Activated T-helper 9 cell treated with anti-CD3 and anti-CD28 coated beads, Interleukin-2, amount 50 U/mL, for 16 hours (primary cell): Measurements from ENCODE around the gene P2RY2.
"Not testable (repeated sequence)": the region's sequence is repeated elsewhere in the genome, so short reads cannot be mapped to it uniquely, and the experiment has no call there.

ENCODE experiments used
- DNase-seq: peaks from one replicate; pipeline ENCODE4 v3.0.0-alpha.2; 2020; ENCODE audit warnings: low read depth

The P2RY2 gene

GRCh38 chr11:73228268-73229134 is 10.4 kb downstream of the P2RY2 start:
- no peak for DNase-seq

DNA sequence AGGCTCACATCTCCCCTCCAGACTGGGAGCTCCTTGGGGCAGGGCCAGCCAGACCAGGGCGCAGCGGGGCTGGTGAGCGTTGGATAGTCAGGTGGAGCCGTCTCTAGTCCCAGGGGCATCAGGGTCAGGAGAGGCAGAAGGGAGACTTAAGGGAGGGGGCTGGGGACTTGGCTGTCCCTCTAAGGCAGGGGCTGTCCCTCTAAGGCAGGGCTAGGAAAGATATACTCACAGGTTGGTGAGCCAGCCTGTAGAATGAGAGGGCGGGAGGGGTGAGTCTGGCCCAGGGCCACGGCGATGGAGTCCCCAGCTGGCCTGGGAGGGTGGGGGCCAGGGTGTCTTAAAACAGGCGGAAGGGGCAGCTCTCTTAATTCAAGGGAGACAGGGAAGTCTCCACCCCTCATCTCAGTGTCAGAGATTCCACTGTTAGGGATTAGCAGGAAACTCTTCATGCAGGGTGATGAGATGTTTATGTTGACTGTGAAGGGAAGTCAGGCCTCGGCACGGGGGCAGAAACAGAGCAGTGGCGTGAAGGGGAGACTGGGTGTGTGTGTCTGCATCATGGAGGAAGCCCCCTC is 11.3 kb downstream of the P2RY2 start:
- DNase-seq = no peak

DNA sequence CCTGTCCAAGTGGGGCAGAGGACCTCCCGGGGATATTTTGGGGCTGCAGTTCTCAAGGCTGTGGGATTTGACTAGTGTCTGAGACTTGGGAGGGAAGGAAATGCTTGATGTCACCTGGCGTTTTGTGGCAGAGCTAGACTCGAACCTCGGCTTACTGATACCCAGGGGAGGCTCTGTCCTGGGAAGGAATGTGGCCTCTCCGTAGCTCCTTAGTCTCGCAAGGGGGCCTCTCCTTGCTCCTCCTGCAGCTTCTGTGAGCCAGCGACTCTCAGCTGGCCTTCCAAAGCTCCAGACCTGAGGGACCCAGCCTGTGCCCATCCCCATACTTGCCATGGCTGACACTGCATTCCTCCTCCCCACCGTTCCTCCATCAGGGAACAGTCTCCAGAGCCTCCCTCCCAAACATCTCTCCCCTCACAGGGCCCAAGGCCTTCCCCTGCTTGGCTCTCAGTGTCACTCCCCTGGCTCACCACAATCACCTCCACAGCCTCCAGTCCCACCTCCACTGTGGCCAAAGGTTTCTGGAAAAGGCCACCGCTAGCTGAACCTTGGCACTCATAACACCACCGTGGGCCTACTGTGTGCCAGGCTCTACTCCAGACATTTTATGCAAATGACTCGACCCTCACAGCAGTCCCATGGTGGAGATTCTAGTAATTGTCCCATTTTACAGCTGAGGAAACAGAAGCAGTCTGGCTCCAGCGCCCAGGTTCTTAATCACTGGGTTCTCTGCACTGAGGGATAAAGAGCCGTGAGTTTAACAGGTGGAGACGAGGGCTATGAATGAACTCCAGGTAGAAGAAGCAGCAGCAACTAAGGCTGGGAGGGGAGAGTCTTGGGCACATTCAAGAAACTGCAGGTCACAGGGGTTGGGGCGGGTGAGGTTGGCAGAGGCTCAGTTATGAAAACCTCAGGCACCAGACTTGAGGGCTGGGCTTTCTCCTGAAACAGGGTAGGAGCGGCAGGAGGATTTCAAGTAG is 12.1 kb downstream of the P2RY2 start:
- no peak for DNase-seq

- DNase-seq = no peak
These were observed 12.8 kb downstream of the P2RY2 start for GRCh38 chr11:73230931-73231330.

DNA sequence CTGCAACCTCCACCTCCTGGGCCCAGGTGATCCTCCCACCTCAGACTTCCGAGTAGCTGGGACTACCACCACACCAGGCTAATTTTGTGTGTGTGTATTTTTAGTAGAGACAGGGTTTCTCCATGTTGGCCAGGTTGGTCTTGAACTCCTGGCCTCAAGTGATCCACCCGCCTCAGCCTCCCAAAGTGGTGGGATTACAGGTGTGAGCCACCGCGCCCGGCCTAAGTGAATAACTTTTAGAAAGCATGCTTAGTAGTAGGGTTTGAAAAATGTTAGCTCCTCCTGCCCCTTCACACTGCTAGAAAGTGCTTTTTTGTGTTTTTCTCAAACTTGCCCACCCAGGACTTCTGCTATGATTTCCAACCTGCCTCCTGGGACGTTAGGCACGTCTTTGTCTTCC is 14.4 kb downstream of the P2RY2 start:
- not testable (repeated sequence) for DNase-seq

GRCh38 chr11:73233211-73233610 is 15.1 kb downstream of the P2RY2 start:
- no peak for DNase-seq

DNA sequence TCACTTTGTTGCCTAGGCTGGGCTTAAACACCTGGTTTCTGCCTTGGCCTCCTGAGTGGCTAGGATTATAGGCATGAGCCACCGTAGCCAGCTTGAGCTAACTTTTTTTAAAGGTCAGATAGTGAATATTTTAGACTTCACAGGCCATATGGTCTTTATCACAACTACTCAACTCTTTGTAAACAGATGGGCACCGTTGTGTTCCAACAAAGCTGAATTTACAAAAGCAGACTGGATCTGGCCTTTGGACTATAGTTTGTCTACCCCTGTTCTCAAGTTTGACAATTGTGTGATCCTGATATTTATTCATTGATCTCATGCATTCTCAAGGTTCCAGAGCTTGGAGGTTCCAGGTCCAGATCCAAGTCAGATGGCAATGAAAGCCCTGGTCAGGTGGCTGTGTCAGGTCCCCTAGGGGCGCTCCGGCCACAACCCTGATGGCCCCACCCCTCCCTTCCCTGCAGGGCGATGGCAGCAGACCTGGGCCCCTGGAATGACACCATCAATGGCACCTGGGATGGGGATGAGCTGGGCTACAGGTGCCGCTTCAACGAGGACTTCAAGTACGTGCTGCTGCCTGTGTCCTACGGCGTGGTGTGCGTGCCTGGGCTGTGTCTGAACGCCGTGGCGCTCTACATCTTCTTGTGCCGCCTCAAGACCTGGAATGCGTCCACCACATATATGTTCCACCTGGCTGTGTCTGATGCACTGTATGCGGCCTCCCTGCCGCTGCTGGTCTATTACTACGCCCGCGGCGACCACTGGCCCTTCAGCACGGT is 15.8 kb downstream of the P2RY2 start:
- no peak for DNase-seq

DNA sequence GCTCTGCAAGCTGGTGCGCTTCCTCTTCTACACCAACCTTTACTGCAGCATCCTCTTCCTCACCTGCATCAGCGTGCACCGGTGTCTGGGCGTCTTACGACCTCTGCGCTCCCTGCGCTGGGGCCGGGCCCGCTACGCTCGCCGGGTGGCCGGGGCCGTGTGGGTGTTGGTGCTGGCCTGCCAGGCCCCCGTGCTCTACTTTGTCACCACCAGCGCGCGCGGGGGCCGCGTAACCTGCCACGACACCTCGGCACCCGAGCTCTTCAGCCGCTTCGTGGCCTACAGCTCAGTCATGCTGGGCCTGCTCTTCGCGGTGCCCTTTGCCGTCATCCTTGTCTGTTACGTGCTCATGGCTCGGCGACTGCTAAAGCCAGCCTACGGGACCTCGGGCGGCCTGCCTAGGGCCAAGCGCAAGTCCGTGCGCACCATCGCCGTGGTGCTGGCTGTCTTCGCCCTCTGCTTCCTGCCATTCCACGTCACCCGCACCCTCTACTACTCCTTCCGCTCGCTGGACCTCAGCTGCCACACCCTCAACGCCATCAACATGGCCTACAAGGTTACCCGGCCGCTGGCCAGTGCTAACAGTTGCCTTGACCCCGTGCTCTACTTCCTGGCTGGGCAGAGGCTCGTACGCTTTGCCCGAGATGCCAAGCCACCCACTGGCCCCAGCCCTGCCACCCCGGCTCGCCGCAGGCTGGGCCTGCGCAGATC is 16.5 kb downstream of the P2RY2 start:
- no peak for DNase-seq

GRCh38 chr11:73235236-73235786 is 17.2 kb downstream of the P2RY2 start:
- DNase-seq = no peak

DNA sequence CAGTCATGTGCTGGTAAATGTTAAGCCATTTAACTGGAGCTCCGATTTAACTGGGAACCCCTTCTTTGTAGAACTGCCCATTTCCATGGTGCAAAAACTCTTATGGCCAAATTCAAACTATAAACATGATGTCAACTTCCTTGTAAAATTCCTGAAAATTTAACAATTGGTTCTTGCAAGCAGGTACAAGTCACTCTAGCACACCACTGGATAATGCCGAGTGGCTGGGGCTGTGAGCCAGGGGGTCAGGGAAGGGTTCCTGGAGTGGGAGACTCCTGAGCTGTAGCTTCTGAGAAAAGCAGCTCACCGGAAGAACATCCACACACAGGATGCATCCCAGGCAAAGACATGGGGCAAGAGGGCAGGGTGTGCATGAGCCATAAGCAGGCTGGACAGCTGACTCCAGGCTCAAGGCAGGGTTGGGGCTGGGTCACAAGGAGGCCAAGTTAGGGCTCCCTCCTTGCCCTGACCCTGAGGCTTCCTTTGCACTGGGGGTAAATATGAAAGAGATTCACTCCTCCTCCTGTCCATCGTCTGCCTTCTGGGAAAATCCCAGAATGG is 18.2 kb downstream of the P2RY2 start:
- no peak for DNase-seq

DNA sequence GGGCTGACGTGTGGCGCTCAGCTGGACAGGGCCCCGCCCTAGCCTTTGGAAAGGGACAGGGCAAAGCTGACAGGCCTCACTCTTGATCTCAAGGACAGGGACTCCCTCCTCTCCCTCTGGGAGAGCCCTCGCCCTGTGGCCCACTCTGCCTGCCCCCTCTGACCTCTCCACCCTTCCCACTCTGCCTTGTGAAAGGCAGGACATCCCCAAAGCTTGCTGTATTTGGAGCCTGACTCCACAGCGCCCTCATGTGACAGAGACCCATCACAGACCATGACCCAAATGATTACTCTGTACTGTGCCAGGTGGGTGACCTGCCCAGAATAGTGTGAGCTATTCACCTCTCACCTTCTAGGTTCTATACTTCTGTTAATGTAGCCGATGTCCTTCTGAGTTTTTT is 18.8 kb downstream of the P2RY2 start:
- no peak for DNase-seq

GRCh38 chr11:73237471-73238290 is 19.6 kb downstream of the P2RY2 start:
- DNase-seq = no peak

DNA sequence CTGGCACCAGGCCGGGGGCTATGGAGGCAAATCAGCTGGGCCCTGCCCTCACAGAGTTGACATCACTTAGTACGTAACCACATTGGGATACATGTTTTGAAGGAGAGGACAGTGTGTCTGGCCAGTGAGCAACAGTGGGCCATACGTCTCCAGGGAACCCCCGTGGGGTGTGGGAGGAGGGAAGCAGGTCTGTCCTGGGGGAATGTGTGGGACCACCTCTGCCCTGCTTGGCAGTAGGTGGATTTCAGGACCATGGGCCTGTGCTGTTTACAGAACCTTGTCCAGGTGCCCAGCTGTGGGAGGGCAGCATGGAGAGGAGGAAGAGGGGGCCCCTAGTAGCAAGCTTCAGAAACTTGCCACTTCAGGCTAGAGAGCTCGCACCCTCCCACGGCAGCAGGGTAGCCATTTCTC is 21.0 kb downstream of the P2RY2 start:
- DNase-seq = no peak

DNA sequence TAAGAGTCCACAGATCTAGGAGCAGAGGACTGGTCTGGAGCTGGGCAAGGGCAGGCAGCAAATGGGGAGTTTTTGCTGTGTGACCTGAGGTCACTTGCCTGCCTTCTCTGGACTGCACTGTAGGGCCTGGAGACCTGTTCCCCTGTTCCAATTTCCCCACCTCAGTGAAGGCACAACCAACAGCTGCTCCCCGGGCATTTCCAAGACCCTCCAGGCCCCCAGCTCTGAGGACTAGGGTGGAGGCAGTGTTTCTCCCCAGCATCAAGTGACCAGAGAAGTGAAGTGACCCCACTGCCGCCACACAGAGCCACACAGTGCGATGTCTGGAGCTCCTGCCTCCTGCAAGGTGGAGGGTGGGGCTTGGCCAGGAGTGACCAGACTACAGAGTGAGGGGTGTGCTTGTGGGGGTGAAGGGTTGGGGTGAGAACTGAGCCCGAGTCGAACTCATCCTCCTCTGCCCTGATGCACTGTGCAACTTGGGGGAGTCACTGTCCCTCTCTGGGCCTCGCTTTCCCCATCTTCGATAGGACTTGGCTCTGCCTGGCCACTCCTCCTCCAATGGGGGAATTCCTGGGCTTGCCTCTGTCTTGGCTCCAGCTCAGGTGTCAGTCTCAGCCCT is 21.6 kb downstream of the P2RY2 start:
- no peak for DNase-seq

DNA sequence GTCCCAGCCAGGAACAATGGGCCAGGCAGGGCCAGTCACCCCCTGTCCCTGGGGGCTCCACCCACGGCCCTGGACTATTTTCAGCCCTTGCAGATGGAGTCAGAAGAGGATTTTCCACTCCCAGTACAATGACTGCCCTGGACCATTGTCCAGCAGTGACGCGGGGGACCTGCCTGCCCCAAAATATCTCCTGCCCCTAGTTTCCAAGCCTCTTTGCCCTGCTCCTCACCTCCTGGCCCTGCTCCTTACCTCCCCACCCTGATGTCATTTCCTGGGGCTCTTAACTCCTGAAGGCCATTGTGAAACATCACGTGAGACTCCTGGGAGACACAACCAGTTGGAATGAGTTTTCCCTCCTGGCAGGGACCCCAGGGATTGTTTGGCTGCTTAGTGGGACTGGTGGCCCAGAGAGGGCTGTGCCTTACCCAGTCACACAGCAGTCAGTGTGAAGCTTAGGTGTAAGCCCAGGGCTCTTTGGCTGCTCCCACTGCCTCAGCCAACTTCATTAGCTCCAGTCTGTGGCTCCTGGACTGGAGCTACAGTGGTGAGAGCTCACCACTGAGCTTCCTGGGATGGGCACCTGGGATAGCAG is 22.2 kb downstream of the P2RY2 start:
- DNase-seq = no peak

- no peak for DNase-seq
These were observed 23.2 kb downstream of the P2RY2 start for GRCh38 chr11:73241300-73241699.

GRCh38 chr11:73242251-73243092 is 24.4 kb downstream of the P2RY2 start:
- DNase-seq = peak; percentile 53

DNA sequence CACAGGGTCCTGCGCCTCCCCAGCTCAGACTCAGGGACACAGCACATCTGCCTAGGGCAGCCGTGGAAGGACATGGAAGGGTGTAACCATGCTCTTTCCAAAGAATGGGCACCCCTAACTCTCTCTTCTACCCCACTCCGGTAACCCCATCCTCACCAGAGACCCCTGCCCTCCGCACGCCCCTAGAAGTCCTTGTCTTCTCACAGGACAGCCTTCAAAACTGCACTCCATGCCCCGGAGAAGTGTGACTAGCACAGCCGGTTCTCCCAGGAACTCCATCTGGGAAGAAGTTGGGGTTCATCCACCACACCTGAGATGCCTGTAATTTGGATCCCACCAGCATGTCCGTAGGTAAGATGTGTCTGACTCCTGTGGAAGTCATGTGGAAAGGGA is 25.0 kb downstream of the P2RY2 start:
- no peak for DNase-seq
